ENCODE results near the gene TWIST2. TPM values are rescaled to one million over a fixed set of nuclear protein-coding genes. Genes with fewer than 3 reads are reported as not detected.
A peak's percentile ranks its signal among the peaks of the same experiment; 100 is the strongest.

Gene TWIST2
- polyA plus RNA-seq, 1 of the 3 experiments (the other 2 are of a cell fraction): 19.5 TPM

DNA sequence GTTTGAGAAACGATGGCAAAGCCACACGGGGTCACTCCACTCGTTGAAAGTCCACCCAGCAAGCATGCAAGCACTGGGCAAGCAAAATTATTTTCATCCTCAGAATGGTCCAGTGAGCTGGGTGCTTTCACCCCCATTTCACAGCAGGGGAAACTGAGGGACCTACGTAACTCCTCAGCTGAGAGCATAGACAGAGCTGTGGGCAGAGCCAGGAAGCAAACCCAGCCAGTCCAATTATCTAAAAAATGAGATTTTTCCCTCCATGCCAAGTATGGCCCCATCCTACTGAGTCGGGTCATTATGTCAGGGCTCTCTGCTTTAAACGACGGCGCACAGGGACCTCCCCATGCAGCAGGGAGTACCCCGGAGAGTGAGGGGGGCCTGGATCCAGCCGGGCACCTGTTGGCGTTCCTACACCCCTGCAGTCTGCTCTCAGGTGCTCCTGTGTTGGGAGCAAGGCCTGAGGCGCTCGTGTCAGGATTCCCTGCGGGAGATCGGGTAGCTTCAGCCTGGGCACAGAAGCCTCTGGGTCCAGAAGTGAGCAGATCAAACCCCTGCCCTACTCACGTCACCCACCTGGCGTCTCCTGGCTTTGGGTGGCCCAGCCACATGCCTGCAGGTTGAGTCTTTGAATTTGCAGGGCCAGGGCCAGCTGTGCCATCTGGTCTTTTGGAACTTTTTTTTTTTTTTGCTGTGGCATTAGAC lies 17.3 kb downstream of the TWIST2 start:
- TF ChIP-seq, protein P1, sequence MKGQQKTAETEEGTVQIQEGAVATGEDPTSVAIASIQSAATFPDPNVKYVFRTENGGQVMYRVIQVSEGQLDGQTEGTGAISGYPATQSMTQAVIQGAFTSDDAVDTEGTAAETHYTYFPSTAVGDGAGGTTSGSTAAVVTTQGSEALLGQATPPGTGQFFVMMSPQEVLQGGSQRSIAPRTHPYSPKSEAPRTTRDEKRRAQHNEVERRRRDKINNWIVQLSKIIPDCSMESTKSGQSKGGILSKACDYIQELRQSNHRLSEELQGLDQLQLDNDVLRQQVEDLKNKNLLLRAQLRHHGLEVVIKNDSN (IDR thresholded peaks at IDR 0.05; ENCODE audit: borderline replicate concordance, low read depth): no peak
- no peak for TF ChIP-seq FOXM1 (IDR thresholded peaks at IDR 0.05; ENCODE audit: low read depth)
- no peak for TF ChIP-seq CHD2 (IDR thresholded peaks at IDR 0.05; ENCODE audit: low read length, partially characterized antibody)
- no peak for TF ChIP-seq RCOR1 (IDR thresholded peaks at IDR 0.05; ENCODE audit: low read length)
- TF ChIP-seq GATA2 (CRISPR knock-in tag; IDR thresholded peaks at IDR 0.05): no peak
- TF ChIP-seq MXI1 (IDR thresholded peaks at IDR 0.05; ENCODE audit: low read depth, low read length): no peak
- TF ChIP-seq YY1 (IDR thresholded peaks at IDR 0.05; ENCODE audit: low read depth): no peak
- TF ChIP-seq, protein P2, sequence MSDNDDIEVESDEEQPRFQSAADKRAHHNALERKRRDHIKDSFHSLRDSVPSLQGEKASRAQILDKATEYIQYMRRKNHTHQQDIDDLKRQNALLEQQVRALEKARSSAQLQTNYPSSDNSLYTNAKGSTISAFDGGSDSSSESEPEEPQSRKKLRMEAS (IDR thresholded peaks at IDR 0.05; ENCODE audit: low read depth): no peak
- TF ChIP-seq, protein P3, sequence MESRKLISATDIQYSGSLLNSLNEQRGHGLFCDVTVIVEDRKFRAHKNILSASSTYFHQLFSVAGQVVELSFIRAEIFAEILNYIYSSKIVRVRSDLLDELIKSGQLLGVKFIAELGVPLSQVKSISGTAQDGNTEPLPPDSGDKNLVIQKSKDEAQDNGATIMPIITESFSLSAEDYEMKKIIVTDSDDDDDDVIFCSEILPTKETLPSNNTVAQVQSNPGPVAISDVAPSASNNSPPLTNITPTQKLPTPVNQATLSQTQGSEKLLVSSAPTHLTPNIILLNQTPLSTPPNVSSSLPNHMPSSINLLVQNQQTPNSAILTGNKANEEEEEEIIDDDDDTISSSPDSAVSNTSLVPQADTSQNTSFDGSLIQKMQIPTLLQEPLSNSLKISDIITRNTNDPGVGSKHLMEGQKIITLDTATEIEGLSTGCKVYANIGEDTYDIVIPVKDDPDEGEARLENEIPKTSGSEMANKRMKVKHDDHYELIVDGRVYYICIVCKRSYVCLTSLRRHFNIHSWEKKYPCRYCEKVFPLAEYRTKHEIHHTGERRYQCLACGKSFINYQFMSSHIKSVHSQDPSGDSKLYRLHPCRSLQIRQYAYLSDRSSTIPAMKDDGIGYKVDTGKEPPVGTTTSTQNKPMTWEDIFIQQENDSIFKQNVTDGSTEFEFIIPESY (IDR thresholded peaks at IDR 0.05; ENCODE audit: borderline replicate concordance, low read depth): no peak
- no peak for TF ChIP-seq RFX5 (IDR thresholded peaks at IDR 0.05; ENCODE audit: low read length)
- TF ChIP-seq JUND (IDR thresholded peaks at IDR 0.05): no peak
- TF ChIP-seq GABPA (IDR thresholded peaks at IDR 0.05; ENCODE audit: low read depth): no peak
- no peak for TF ChIP-seq SMC3 (IDR thresholded peaks at IDR 0.05; ENCODE audit: low read depth, low read length)
- DNase-seq: no peak
- no peaks in the 10 kb centered on the region for H3K27me3 ChIP-seq (ENCODE audit: insufficient read depth)
- peak overlapping the region; percentile 78 to 95 for H3K27ac ChIP-seq (ENCODE audit: low read depth in 2 of 2, low read length in 1 of 2)
- H3K9me3 ChIP-seq: no peaks in the 10 kb centered on the region
- H3K4me3 ChIP-seq (ENCODE audit: low read depth in 2 of 2, low read length in 1 of 2): peak overlapping the region in 1 of 2 experiments; percentile 27; a peak in 1 of 4 replicates
- CTCF ChIA-PET: no interaction called here
- peak overlapping the region; percentile 17; the same call in 1 of the 2 replicates for H2AFZ ChIP-seq (ENCODE audit: low read depth)
- H3F3A ChIP-seq (replicated peaks; ENCODE audit: insufficient read depth): peaks cover 14% of the 10 kb centered on the region
- 83% methylated on average over 4 of the region's 17 CpGs for WGBS (ENCODE audit: low lambda C conversion rate)
- H3K4me2 ChIP-seq: peak overlapping the region; percentile 70
- H3K4me1 ChIP-seq (ENCODE audit: control insufficient read depth in 1 of 2, insufficient read depth in 2 of 2, low read depth in 1 of 2, low read length in 1 of 2): peaks cover 32 to 42% of the 10 kb centered on the region in 2 experiments; a peak in 3 of 4 replicates
- no peaks in the 10 kb centered on the region for H3K36me3 ChIP-seq (replicated peaks in 1 of 2; ENCODE audit: control insufficient read depth in 1 of 2, insufficient read depth in 2 of 2, low read length in 1 of 2)
- peak overlapping the region; percentile 64 for H3K9ac ChIP-seq
- H4K20me1 ChIP-seq (ENCODE audit: insufficient read depth): no peaks in the 10 kb centered on the region
- H3K9me2 ChIP-seq: no peaks in the 10 kb centered on the region
- peaks cover 16% of the 10 kb centered on the region for H3K79me2 ChIP-seq (ENCODE audit: insufficient read depth)
- POLR2A ChIA-PET: no interaction called here

DNA sequence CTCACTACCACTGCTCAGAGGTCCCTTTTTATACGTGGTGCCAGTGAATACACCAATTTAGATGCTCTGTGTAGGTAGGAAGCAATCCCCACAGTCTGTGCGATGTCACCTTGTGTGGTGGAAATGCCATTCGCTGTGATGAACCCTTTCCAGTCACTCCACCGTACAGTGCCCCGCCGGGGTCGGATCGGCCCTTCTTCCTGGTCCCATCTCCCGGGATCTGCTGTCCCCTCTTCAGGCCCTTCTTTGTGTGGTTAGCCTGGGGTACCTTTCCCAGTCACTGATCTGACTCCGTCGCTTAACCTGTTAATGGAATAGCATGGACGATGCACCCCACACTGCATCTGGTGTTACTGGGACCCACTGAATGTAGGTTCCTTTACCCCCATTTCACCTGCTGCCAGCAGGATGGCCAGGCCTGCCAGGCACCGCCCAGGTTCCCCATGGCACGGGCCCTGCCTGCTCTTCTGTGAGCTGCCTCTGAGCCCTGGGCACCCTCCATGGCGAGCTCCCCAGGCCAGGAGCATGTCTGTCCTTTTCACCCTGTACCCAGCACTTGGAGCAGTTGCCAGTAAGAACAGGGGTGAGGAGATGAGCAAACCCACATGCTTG lies 18.0 kb downstream of the TWIST2 start:
- H3K9me2 ChIP-seq: no peaks in the 10 kb centered on the region
- CTCF ChIA-PET: interaction anchor here (0.7 kb wide), 1 partner anchor 9 kb away, joined by 3 read pairs; no protein-coding TSS in a partner anchor
- H3K9me3 ChIP-seq: no peaks in the 10 kb centered on the region
- 96% methylated on average over 13 of the region's 15 CpGs for WGBS (ENCODE audit: low lambda C conversion rate)
- H3K9ac ChIP-seq: no peak overlapping the region
- DNase-seq: no peak
- H3F3A ChIP-seq (replicated peaks; ENCODE audit: insufficient read depth): peaks cover 14% of the 10 kb centered on the region
- peaks cover 16% of the 10 kb centered on the region for H3K79me2 ChIP-seq (ENCODE audit: insufficient read depth)
- POLR2A ChIA-PET: no interaction called here
- no peaks in the 10 kb centered on the region for H3K27me3 ChIP-seq (ENCODE audit: insufficient read depth)
- H3K4me1 ChIP-seq (ENCODE audit: control insufficient read depth in 1 of 2, insufficient read depth in 2 of 2, low read depth in 1 of 2, low read length in 1 of 2): peaks cover 32 to 42% of the 10 kb centered on the region in 2 experiments; a peak in 3 of 4 replicates
- H3K4me2 ChIP-seq: peak overlapping the region; percentile 70; the same call in 1 of the 2 replicates
- no peaks in the 10 kb centered on the region for H3K36me3 ChIP-seq (replicated peaks in 1 of 2; ENCODE audit: control insufficient read depth in 1 of 2, insufficient read depth in 2 of 2, low read length in 1 of 2)
- H2AFZ ChIP-seq (ENCODE audit: low read depth): no peak overlapping the region
- H3K27ac ChIP-seq (ENCODE audit: low read depth in 2 of 2, low read length in 1 of 2): 0 out of 4 replicates have a peak overlapping the region, but pooled peaks of 1 of the 2 experiments have one; percentile 95
- no peak overlapping the region for H3K4me3 ChIP-seq (ENCODE audit: low read depth in 2 of 2, low read length in 1 of 2)
- no peaks in the 10 kb centered on the region for H4K20me1 ChIP-seq (ENCODE audit: insufficient read depth)
- TF ChIP-seq TAF1 (IDR thresholded peaks at IDR 0.05; ENCODE audit: borderline replicate concordance, low read depth, low read length) (no peak), RFX5 (IDR thresholded peaks at IDR 0.05; ENCODE audit: low read length) (no peak), GATA2 (CRISPR knock-in tag; IDR thresholded peaks at IDR 0.05) (no peak), TCF12 (IDR thresholded peaks at IDR 0.05) (no peak), RAD21 (IDR thresholded peaks at IDR 0.05; ENCODE audit: low read length) (no peak), TEAD4 (IDR thresholded peaks at IDR 0.05; ENCODE audit: borderline replicate concordance, insufficient read depth) (no peak), FOXM1 (IDR thresholded peaks at IDR 0.05; ENCODE audit: low read depth) (no peak)
- TF ChIP-seq, protein P4, sequence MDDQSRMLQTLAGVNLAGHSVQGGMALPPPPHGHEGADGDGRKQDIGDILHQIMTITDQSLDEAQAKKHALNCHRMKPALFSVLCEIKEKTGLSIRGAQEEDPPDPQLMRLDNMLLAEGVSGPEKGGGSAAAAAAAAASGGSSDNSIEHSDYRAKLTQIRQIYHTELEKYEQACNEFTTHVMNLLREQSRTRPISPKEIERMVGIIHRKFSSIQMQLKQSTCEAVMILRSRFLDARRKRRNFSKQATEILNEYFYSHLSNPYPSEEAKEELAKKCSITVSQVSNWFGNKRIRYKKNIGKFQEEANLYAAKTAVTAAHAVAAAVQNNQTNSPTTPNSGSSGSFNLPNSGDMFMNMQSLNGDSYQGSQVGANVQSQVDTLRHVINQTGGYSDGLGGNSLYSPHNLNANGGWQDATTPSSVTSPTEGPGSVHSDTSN (IDR thresholded peaks at IDR 0.05): no peak
- TF ChIP-seq, protein P5, sequence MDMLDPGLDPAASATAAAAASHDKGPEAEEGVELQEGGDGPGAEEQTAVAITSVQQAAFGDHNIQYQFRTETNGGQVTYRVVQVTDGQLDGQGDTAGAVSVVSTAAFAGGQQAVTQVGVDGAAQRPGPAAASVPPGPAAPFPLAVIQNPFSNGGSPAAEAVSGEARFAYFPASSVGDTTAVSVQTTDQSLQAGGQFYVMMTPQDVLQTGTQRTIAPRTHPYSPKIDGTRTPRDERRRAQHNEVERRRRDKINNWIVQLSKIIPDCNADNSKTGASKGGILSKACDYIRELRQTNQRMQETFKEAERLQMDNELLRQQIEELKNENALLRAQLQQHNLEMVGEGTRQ (IDR thresholded peaks at IDR 0.05; ENCODE audit: borderline replicate concordance, low read depth, low read length): no peak
- TF ChIP-seq, protein P2 (IDR thresholded peaks at IDR 0.05; ENCODE audit: low read depth): no peak
- TF ChIP-seq, protein P6, sequence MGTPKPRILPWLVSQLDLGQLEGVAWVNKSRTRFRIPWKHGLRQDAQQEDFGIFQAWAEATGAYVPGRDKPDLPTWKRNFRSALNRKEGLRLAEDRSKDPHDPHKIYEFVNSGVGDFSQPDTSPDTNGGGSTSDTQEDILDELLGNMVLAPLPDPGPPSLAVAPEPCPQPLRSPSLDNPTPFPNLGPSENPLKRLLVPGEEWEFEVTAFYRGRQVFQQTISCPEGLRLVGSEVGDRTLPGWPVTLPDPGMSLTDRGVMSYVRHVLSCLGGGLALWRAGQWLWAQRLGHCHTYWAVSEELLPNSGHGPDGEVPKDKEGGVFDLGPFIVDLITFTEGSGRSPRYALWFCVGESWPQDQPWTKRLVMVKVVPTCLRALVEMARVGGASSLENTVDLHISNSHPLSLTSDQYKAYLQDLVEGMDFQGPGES (IDR thresholded peaks at IDR 0.05; ENCODE audit: low read depth, low read length): no peak
